T-helper 1 cell treated with Interleukin-12 subunit alpha and Interleukin-12 subunit beta and Interleukin-4 antibody, amounts not matched to agents 30 ng/mL and 1 ng/mL, for 36 hours (primary cell): ENCODE results near the gene SOCS4. TPM values are rescaled to one million over a fixed set of nuclear protein-coding genes. Genes with fewer than 3 reads are reported as not detected.
"Not testable (repeated sequence)": the region's sequence is repeated elsewhere in the genome, so short reads cannot be mapped to it uniquely, and the experiment has no call there.

Source experiments
- intact Hi-C: fragments of 100-400 bp; cut with micrococcal nuclease; formaldehyde crosslinking; loops from one replicate; pipeline ENCODE4 v1.15.1; 2024
- total RNA-seq: library from RNA; stranded (reverse); gene quantifications from 2 replicates; pipeline ENCODE4 v1.2.3, GENCODE V29; 2022

The SOCS4 gene, protein sequence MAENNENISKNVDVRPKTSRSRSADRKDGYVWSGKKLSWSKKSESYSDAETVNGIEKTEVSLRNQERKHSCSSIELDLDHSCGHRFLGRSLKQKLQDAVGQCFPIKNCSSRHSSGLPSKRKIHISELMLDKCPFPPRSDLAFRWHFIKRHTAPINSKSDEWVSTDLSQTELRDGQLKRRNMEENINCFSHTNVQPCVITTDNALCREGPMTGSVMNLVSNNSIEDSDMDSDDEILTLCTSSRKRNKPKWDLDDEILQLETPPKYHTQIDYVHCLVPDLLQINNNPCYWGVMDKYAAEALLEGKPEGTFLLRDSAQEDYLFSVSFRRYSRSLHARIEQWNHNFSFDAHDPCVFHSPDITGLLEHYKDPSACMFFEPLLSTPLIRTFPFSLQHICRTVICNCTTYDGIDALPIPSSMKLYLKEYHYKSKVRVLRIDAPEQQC
- total RNA-seq = 31.4 and 35.6 TPM in 2 replicates

DNA sequence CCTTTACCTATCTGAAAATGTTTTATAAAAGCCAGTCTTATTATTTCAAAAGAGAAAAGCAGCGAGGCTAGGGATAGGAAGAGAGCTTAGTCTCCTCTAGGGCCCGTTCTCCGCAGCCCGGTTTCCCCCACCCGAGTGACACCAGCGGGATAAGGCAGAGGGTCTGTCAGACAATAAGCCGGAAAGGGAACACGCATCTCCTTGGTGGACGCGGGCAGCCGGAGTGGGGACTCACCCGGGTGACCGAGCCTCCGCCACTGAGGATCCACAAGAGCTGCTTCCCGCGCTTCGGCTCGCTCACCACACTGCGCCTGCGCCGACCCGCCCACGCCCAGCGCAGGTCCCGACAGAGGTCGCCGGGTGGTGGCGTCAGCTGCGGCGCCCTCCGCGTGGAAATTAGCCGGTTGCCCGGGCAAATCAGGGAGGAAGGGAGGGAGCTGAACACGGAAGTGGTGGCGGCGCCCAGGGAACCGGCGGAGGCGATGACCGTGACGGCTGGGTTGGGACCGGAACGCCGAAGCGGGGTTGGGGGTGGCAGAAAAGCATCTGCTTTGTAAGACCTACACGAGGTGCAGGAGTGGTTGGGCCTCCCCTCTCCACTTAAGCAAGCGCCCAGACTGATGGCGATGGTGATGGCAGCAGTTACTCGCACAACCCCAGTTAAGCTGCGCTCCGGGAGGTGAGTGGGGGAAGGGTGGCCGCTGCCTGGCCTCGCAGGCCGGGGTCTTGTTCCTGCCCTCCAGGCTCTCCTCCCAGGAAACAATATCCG, at the start of gene SOCS4, which contains the start of gene WDHD1:
TSS of gene SOCS4 (plus strand) at position 444 of the 769 bp plus-strand sequence. CDS start 15,806 bp downstream, outside the sequence.
TSS of gene WDHD1 (minus strand) at position 307 of the 769 bp plus-strand sequence. CDS start 312 bp downstream, outside the sequence.
- intact Hi-C loops = loop anchor here (1.0 to 10.0 kb wide), 13 partner anchors 8 to 1088 kb away; partner anchors contain the start of genes CGRRF1, CNIH1, DLGAP5 and FBXO34

DNA sequence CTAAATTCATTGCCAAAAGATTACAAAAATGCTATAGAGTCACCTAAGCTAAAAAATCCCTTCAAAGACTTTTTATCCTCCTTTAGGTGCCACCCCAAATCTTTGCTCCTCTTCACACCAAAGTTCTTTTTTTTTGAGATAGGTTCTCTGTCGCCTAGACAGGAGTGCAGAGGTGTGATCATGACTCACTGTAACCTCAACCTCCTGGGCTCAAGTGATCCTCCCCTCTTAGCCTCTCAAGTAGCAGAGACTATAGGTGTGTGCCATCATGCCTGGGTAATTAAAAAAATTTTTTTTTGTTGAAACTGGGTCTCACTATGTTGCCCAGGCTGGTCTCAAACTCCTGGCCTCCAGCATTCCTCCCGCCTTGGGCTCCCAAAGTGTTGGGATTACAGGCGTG, 48.0 kb upstream of the SOCS4 start:
- intact Hi-C loops = no loop called here

DNA sequence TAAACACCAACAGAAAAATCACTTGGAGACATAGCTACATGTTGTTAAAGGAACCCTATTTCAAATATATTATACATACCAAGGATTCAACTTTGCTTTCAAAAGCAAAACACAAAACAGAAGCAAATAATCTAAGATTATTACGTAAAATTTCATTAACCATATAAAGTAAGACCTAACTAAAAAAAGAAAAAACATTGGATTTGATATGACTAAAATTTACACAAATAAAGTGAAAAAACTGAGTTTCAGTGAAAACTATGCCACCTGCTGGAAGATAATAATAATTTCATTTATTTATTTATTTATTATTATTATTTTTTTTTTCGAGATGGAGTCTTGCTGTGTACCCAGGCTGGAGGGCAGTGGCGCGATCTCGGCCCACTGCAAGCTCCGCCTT, 45.3 kb upstream of the SOCS4 start:
- intact Hi-C loops = loop anchor here (1.0 to 5.0 kb wide), 3 partner anchors 73 to 419 kb away; partner anchors contain the start of gene GCH1

DNA sequence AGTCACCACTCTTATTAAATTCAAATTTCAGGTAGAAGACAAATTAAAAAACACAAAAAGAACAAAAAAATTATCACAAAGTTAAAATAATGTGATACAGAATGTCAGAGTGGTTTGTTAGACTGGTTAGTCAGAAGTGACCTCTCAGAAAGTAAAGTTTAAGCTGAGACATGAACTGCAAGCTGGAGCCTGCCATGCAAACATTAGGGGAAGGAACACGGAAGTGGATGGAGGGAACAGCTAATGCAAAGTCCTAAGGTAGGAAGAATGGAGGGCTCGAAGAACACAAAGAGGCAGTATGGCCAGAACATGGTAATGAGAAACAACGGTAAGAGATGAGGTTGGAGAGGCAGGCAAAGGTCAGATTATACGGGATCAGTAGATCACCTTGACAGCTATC, 41.9 kb upstream of the SOCS4 start:
- intact Hi-C loops = no loop called here

DNA sequence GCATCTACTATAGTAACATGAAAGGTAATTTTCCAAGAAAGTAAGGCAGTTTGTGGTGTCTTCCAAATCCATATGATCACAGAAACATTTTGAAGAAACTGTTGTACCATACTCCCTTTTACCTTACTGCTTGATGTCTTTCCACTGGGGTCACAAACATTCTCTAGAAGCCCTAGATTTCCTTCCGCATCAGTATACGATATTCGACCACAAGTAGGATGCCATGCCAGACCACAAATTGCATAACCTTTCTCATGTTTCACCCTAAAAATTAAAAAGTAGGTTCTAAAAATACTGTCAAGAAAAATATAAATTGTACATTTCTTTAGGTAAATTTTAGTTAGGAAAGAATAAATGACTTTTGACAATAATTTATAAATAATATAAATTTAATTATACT, 26.7 kb upstream of the SOCS4 start:
- intact Hi-C loops = no loop called here

DNA sequence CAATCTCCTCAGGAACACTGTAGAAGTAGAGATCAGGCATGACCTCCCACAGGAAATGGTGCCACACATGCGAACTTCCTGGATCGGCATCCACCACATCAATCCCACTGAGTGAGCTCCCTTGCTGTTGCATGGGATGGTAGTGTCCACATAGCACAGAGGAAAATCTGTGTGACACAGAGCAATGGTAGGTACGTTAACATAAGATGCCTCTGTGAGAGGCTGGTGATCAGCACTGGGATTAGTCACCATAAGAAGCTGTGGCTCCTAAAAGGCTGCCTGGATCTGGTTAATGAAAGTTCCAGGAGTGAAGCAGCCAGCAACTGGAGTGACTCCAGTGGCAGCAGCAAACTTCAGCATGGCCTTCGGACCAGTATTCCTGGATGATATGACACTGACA, 22.0 kb upstream of the SOCS4 start:
- intact Hi-C loops = no loop called here

DNA sequence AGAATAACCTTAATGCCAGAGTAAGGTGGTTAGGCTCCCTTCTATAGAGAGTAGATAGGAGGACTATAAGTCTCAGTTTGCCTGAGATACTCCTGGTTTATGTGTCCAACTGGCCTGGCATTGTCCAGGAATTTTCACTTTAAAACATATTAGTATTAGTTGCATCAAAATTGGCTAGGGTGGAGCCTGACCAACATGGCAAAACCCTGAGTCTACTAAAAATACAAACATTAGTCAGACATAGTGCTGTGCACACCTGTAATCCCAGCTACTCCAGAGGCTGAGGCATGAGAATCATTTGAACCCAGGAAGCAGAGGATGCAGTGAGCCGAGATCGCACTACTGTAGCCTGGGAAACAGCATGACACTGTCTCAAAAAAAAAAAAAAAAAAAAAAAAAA, 12.0 kb upstream of the SOCS4 start:
- intact Hi-C loops = no loop called here

DNA sequence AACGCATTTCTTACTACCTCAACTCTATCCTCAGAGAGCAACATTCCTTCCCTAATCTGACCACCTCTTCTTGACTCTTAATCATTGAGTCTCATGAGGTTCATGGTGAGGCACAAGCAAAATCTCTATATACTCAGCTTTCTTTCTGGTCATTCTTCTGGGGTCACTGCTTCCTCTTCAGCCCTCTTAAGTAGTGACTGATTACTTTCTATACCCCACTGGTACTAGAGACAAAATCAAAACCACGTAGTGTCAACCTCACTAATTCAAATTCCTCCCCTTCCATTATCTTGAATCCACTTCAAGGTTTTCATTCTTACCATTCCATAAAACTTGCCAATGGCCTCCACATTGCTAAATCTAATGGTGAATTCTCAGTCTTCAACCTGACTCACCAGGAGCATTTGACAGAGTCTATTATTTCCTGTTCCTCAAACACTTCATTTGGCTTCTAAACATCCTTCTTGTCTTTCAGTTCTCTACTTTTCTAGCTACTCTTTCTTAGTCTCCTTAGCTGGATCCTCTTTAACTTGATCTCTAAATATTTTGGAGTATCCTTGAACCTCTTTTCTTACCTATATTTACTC, 7.0 kb upstream of the SOCS4 start:
- intact Hi-C loops = loop anchor here (10.0 kb wide), 1 partner anchor 1095 kb away; the partner anchor contains the start of gene PELI2

DNA sequence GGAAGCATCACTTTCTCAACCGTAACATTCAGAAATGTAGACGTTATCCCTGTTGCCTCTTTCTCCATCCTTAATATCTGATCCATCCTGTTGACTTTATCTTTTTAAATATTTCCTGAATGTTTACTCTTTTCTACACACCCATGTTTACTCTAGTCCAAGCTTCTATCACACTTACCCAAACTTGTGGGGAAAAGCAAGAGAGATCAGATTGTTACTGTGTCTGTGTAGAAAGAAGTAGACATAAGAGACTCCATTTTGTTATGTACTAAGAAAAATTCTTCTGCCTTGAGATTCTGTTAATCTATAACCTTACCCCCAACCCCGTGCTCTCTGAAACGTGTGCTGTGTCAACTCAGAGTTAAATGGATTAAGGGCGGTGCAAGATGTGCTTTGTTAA, 2.7 kb upstream of the SOCS4 start:
- intact Hi-C loops = loop anchor here (10.0 kb wide), 1 partner anchor 1090 kb away; the partner anchor contains the start of gene PELI2

DNA sequence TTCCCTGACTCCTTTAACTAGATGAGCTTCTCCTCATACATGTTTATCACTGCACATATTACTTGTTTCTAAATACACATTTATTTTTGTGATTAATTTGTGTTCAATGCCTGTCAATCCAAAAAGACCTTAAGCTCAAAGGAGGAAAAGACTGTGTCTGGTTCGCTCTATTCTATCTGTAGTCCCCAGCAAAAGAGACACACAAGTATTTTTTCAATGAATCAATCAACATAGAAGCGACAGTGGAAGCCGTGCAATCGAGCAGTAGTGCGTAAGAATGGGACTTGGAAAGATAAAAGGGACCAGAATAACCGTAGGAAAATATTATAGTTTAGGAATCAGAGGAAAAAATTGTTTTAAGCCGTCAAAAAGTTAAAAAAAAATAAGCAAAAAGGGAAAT, 1.1 kb upstream of the SOCS4 start:
- intact Hi-C loops = loop anchor here (2.0 to 10.0 kb wide), 5 partner anchors 461 to 1089 kb away; partner anchors contain the start of genes CNIH1, GMFB, KTN1 and PELI2

DNA sequence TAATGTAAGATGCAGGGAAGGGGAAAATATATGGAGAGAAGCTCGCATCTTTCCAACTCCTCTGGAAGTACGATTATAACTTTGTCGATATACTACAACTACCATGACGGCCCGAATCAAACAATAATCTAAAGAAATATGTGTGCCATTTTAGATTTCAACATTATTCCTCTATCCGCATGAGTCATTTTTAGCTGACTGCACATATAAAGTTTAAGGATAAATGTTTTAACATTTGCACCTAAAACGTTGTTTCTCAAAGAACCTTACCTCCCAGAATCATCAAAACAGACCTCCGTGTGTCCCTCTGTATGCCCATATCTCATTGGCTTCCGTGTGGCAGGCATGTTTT, 619 bp upstream of the SOCS4 start:
- intact Hi-C loops = loop anchor here (2.0 to 10.0 kb wide), 5 partner anchors 462 to 1088 kb away; partner anchors contain the start of genes CNIH1, GMFB, KTN1 and PELI2

DNA sequence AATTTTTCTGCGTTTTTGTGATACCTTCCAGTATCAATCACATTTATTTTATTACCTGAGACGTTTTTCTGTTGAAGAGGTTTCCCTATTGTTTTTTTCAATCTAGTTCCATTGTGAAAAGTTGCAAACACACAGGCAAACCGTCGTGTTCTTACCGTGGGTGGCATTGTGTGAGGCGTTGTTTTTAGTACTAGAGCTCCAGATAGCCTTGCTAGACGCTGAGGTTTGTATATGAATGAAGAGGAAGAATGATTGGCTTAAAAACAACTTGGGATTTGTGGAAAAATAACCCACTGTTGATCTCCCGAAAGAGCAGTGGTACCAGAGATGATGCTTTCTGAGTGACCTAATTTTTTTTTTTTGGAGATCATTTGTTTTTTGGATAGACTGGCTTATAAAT, 1.0 kb downstream of the SOCS4 start:
- intact Hi-C loops = loop anchor here (1.0 to 10.0 kb wide), 2 partner anchors 383 to 1087 kb away; partner anchors contain the start of genes ATG14 and PELI2

DNA sequence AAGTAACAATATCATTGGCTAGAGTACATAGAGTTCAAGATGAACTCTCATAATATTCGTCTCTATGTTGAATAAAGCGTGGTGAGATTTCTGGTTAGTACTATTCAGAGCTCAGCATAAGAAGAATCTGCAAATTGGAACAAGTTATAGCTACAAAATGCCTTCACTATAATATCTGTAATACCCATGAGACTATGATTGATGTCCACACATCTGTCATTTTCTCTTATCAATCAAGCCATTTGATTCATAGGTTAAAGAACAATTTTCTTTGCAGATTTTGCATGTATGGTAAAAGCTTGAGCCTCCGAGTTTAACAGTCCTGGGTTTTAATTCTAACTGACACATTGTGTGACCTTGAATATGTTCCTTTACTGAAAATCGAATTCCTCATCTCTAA, 1.4 kb downstream of the SOCS4 start:
- intact Hi-C loops = loop anchor here (1.0 to 10.0 kb wide), 2 partner anchors 383 to 1086 kb away; partner anchors contain the start of genes ATG14 and PELI2

DNA sequence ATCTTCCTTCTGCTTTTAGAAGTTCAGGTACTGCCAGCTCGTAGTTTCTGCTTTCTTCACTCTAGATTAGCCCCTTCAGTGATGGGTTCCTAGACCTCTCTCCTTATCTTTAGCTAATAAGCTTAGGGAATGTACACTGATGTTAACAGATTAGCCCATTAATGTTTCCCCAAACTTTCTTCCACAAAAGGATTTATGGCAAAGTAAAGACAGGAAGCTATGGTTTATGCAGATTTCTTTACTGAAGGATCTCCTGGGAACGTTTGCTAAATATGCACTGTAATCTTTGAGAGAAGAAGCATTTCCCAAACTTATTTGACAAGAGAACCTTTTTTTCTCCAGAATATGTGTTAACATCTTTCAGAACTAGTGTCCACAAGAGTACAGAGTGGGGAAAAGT, 4.2 kb downstream of the SOCS4 start:
- intact Hi-C loops = no loop called here

DNA sequence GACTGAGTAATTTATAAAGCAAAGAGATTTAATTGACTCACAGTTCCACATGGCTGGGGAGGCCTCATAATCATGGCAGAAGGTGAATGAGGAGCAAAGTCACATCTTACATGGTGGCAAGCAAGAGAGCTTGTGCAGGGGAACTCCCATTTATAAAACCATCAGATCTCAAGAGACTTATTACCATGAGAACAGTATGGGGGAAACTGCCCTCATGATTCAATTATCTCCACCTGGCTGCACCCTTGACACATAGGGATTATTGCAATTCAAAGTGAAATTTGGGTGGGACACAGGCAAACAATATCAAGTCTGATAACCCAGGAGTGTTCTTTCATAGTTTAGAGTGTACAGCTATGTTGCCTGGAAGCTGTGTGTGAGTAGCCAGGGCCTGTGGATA, 11.0 kb downstream of the SOCS4 start:
- intact Hi-C loops = not testable (repeated sequence)

DNA sequence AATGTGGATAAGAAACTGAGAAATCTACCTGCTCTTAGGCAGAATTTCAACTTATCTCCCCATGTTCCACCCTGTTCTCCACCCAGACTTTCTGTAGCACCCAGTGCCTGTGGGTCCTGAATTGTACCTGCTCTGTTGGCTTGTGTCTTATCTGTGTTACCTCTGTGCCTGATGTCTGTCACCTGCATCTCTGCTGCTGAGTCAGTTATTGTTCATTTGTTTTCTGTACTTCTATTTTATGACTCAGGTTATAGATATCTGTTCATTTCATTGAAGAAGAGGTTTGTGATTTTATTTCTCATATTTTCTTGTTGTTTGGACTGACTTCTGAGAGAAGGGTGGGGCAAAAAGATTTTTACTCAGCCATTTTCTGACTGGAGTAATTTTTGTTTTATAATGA, 11.7 kb downstream of the SOCS4 start:
- intact Hi-C loops = no loop called here

DNA sequence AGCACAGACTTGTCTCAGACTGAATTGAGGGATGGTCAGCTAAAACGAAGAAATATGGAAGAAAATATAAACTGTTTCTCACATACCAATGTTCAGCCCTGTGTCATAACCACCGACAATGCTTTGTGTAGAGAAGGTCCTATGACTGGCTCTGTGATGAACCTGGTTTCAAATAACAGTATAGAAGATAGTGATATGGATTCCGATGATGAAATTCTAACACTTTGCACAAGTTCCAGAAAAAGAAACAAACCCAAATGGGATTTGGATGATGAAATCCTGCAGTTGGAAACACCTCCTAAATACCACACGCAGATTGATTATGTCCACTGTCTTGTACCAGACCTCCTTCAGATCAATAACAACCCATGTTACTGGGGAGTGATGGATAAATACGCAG, 16.5 kb downstream of the SOCS4 start:
- intact Hi-C loops = no loop called here

DNA sequence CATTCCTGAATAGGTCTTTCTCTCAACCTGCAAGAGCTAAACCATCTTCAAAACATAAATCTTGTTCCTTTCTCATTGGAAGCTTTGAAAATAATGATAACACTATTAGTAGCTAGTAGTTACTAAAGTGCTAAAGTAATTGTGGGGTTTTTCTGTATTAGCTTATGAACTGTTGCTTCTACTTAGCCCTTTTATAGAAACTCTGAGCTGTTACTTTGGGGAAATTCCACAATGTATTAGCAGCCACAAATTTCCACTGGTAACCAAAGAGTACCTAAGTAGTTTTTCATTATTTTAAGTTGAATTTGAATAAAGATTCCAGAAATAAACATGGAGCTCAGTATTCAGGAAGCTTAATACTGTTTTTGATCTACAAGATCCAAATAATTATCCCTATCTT, 18.1 kb downstream of the SOCS4 start:
- intact Hi-C loops = no loop called here

DNA sequence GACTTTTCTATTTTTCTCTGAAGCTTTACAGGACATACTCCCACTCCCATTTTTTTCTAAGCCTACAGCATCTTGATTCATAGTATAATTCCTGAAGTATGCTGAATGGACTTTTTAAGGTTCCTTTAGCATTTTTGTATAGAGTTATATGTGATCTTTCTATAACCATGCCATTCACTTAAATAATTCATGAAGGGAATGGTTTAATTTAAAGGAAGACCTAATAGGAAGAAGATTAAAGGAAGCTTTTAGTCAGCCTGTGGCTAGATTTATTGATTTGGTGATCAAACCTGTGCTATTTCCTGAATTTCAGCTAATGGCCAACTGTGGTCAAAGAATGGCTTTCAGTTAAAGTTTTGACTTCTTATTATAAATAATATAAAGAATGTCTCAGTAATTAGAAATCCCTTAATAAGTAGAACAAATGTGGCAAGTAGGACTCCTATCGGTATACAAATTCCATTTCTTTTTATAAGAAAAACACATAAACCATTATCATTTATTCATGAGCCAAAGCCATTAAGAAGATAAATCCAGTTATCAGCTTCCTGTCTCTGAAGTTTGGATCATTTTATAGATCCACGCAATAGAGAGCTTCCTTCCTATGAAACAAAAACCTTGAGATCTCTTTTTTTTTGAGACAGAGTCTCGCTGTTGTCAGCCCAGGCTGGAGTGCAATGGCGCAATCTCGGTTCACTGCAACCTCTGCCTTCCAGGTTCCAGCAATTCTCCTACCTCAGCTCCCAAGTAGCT, 20.4 kb downstream of the SOCS4 start:
- intact Hi-C loops = no loop called here

DNA sequence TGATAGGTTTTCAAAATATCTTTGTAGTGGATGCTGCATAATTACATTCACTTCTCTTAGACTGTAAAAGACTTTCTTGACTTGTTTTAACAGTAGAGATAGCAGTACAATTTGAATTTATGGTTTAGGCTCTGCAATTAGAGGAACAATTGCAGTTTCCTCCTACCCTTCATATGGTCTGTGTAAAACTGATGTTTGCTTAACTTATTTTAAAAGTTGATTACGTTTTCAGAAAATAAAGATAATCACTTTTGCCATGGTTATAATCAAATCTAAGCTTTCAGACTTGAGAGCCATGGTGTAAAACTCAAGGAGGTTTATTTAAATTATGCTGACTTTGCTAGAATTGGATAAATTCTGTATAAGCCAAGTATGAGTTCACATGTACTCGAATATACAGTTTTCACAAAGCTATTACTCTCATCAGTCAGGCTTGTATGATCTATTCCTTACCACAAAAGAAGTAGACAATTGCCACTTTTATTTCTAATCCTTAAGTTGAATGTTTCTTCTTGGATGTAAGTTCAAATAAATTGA, 21.9 kb downstream of the SOCS4 start:
- intact Hi-C loops = no loop called here
